MM.1S (cell line): ENCODE results near the gene PLA2G4E.

Source experiments
- EZH2 ChIP-seq: fragments of 300-600 bp; sonication (generic); optimal IDR thresholded peaks from 2 replicates; pipeline ENCODE3; 2017; ENCODE audit warnings: low read depth, mild to moderate bottlenecking, antibody characterized with exemption, low read length, mixed read lengths
- EZH2phosphoT487 ChIP-seq: fragments of 300-600 bp; sonication (generic); IDR thresholded peaks from 2 replicates; pipeline ENCODE4 v1.6.1; 2018; ENCODE audit warnings: antibody characterized with exemption, low read length
- TF ChIP-seq, protein P1 (sequence below): fragments of 300-600 bp; sonication (generic); IDR thresholded peaks from 2 replicates; pipeline ENCODE4 v1.5.1; 2016; ENCODE audit warnings: antibody characterized with exemption, low read length, mixed read lengths

DNA sequence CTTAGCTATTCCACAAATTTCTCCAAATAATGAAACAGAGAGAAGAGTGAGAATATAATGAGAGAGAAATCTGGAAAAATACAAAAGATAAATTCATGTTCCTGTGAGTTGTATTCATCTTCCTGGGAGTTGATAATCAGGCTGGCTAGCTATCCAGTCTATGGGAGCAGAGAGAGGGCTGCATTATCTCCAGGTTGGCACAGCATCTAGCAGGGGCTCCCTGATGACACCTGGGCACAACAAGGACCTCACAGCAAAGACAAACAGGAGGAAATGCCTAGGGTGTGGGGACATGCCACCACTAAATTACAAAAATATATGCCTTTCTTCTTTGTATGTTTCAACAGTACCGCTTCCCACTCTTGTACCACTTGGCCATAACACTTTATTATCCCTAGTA is 50.4 kb downstream of the PLA2G4E start:
- TF ChIP-seq EZH2 (no peak), EZH2phosphoT487 (no peak)
- TF ChIP-seq, protein P1, sequence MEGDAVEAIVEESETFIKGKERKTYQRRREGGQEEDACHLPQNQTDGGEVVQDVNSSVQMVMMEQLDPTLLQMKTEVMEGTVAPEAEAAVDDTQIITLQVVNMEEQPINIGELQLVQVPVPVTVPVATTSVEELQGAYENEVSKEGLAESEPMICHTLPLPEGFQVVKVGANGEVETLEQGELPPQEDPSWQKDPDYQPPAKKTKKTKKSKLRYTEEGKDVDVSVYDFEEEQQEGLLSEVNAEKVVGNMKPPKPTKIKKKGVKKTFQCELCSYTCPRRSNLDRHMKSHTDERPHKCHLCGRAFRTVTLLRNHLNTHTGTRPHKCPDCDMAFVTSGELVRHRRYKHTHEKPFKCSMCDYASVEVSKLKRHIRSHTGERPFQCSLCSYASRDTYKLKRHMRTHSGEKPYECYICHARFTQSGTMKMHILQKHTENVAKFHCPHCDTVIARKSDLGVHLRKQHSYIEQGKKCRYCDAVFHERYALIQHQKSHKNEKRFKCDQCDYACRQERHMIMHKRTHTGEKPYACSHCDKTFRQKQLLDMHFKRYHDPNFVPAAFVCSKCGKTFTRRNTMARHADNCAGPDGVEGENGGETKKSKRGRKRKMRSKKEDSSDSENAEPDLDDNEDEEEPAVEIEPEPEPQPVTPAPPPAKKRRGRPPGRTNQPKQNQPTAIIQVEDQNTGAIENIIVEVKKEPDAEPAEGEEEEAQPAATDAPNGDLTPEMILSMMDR, result no peak
